ENCODE data around the gene SCN5A. TPM values are rescaled to one million over a fixed set of nuclear protein-coding genes. Genes with fewer than 3 reads are reported as not detected.

SCN5A gene
- total RNA-seq, 2 donors from 2014 or later, result 0.05 TPM; not detected in 1

DNA sequence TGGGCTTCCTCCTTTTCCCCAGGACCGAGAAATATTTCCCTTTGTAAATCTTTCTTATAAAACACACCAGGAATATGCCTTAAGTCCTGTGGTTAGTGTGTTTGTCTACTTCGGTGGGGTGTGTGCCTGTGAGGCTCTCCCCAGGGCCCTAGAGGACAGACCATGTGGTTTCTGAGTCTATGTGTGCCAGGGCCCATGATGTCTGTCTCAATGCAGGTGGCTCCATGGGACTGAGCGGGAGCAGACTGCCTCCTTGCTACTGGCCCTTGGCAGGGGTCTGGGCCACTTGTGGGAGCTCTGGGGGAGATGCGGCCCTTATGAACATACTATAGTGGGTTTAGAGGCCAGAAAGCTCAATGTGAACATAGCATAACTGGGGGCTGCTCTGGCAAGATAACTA, 37.6 kb downstream of the SCN5A start:
- Mint-ChIP-seq H3K4me3 (no peak overlapping the region), H3K36me3 (ENCODE audit: low read depth) (no peaks in the 10 kb centered on the region), H3K4me1 (peaks cover 2% of the 10 kb centered on the region), H3K27ac (no peak overlapping the region), H3K27me3 (peaks cover 37% of the 10 kb centered on the region)
- ATAC-seq (no peak), DNase-seq (no peak)
- no peaks in the 10 kb centered on the region for H3K9me3 ChIP-seq (ENCODE audit: control insufficient read depth, low read length, poor library complexity, severe bottlenecking)

DNA sequence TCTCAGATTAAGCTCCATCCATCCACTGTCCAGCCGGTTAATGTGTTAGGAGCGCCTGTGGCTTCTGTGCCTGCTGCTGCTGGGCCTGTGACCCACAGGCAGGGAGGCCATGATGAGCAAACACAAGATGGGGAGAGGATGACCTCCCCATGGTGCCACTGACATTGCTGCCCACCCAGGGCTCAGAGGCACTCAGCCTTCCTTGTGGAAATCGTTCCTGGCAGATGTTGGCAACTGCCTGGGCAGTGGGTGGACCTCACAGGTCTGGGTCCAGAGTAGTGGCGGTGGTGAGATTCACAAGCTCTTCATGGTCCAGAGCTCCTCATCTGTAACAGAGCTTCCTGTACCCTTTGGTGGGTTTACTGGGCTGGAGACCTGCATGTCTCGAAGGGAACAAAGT, 38.6 kb downstream of the SCN5A start:
- Mint-ChIP-seq H3K4me1 (peaks cover 2% of the 10 kb centered on the region), H3K36me3 (ENCODE audit: low read depth) (no peaks in the 10 kb centered on the region), H3K27me3 (peaks cover 33% of the 10 kb centered on the region), H3K27ac (no peak overlapping the region), H3K4me3 (no peak overlapping the region)
- ATAC-seq, result no peak
- no peak for DNase-seq
- no peaks in the 10 kb centered on the region for H3K9me3 ChIP-seq (ENCODE audit: control insufficient read depth, low read length, poor library complexity, severe bottlenecking)

DNA sequence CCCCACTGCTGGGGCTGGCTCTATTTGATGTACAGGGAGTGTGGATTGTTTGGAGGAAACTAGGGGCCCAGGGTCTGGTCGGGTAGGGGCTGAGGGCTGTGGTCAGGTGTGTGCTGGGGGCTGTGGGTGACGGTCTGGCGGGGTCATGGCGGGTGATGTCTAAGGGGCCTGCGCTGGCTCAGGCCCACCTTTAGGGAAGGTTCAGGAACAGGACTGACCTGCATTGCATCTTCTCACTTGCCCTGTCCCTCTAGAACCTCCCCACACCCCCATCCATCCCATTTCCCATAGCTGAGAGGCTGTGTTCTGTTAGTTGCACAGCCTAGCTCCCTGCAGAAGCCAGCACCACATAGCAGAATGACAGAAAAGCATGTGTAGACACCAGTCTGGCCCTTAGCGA, 39.1 kb downstream of the SCN5A start:
- Mint-ChIP-seq H3K36me3 (ENCODE audit: low read depth) (no peaks in the 10 kb centered on the region), H3K4me1 (peaks cover 2% of the 10 kb centered on the region), H3K4me3 (no peak overlapping the region), H3K27ac (no peak overlapping the region), H3K27me3 (peaks cover 29% of the 10 kb centered on the region)
- ATAC-seq, result no peak
- no peak for DNase-seq
- H3K9me3 ChIP-seq (ENCODE audit: control insufficient read depth, low read length, poor library complexity, severe bottlenecking), result no peaks in the 10 kb centered on the region

DNA sequence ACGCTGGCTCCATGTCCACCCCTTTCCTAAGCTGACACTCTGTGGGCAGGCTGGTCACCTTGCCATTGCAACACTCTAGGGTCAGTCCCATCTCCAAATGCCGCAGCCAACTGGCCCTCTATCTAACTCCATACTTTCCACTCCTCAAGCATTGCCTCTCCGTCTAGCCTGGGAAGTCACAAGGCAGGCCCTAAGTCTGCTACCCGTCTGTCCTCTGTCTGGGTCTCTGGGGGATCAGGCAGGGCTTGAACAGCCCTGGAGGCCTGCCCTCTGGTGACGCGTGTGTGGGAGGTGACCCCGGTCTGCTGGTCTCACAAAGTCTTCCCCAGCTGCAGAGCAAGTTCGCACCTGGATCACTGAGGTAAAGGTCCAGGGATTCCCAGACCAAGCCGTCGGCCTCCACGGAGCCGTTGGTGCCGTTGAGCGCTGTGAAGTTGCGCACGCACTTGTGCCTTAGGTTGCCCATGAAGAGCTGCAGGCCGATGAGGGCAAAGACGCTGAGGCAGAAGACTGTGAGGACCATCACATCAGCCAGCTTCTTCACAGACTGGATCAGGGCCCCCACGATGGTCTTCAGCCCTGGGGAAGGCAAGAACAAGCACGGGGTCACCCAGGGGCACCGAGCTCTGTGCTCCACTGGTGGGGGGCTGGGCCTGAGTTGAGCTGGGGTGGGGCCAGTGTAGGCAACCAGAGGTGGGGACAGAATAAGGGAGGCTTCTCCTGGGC, 39.9 kb downstream of the SCN5A start:
- no peaks in the 10 kb centered on the region for H3K36me3 Mint-ChIP-seq (ENCODE audit: low read depth)
- no peak overlapping the region for H3K27ac Mint-ChIP-seq
- DNase-seq (no peak), ATAC-seq (no peak)
- no peaks in the 10 kb centered on the region for H3K9me3 ChIP-seq (ENCODE audit: control insufficient read depth, low read length, poor library complexity, severe bottlenecking)
- H3K4me3 Mint-ChIP-seq, result no peak overlapping the region
- H3K4me1 Mint-ChIP-seq, result peaks cover 2% of the 10 kb centered on the region
- peaks cover 38% of the 10 kb centered on the region for H3K27me3 Mint-ChIP-seq

DNA sequence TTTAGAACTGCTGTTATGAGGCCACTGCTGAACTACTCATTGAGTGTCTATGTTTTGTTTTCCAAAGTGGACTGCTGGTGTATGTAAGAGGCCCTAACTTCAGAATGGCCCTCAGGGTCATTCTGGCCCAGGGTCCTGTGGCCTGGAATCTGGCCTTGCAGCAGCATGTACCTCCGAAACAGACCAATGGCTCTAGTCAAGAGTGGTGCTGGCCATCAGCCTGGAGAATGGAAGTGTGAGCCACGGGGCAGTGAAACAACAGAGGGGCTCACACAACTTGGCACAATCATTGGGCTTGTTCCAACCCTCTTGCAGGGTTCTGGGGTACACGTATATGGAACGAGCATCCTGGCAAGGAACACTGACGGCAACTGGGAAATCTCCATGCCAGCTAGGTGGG, 40.5 kb downstream of the SCN5A start:
- Mint-ChIP-seq H3K4me1 (peaks cover 2% of the 10 kb centered on the region), H3K27ac (no peak overlapping the region), H3K36me3 (ENCODE audit: low read depth) (no peaks in the 10 kb centered on the region), H3K4me3 (no peak overlapping the region), H3K27me3 (peaks cover 38% of the 10 kb centered on the region)
- DNase-seq, result no peak
- ATAC-seq, result no peak
- H3K9me3 ChIP-seq (ENCODE audit: control insufficient read depth, low read length, poor library complexity, severe bottlenecking), result no peaks in the 10 kb centered on the region

DNA sequence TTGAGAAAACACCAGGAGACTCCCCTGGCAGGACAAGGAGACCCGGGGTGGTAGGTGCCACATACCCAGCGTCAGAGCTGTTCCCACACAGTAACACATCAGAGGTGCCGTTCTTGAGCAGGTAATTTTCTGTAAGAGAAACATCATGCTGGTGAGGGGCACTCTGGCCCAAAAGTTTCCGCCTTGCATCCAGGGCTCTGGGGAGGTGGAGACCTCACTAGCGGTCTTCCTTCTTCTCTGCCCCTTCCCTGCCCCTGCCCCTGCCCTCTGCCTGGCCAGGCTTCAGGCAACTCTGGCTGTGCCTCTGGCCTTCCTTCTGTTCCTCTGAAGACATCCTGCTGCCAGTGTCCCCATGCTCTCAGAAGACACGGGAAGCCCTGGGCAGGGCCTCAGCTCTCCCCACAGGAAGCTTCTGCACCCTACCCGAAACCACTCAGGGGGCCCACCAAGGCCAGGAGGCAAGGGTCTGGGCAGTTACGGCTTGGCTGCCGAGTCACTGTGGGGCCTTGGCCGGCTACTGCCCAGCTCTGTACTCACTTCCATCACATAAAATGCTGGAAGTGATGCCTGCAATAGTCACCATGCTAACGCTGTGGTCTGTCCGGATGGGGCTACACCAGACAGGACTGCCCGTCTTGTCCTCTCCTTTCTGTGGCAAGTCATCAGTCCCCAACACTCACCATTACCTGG, 41.3 kb downstream of the SCN5A start:
- Mint-ChIP-seq H3K27me3 (peaks cover 38% of the 10 kb centered on the region), H3K4me3 (no peak overlapping the region), H3K36me3 (ENCODE audit: low read depth) (no peaks in the 10 kb centered on the region), H3K4me1 (peaks cover 2% of the 10 kb centered on the region), H3K27ac (no peak overlapping the region)
- ATAC-seq (no peak), DNase-seq (no peak)
- H3K9me3 ChIP-seq (ENCODE audit: control insufficient read depth, low read length, poor library complexity, severe bottlenecking), result no peaks in the 10 kb centered on the region

DNA sequence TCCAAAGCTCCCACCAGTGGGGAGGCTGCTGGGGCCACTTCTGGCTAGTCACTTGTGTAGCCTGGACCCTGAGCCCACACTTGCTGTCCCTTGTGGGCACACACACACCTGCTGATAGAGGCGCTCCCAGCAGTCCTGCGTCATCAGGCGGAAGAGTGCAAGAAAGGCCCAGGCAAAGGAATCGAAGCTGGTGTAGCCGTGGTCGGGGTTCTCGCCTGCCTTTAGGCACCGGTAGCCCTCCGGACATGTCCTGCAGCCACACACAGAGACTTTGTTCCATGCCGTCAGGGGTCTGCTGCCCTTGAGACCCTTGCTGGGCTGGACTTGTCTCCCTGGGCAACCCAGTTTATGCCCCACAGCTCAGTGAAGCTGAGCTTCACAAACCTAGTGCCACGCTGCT, 42.9 kb downstream of the SCN5A start:
- DNase-seq, result no peak
- Mint-ChIP-seq H3K27ac (no peak overlapping the region), H3K4me1 (peaks cover 4% of the 10 kb centered on the region), H3K36me3 (ENCODE audit: low read depth) (no peaks in the 10 kb centered on the region), H3K27me3 (peaks cover 38% of the 10 kb centered on the region), H3K4me3 (no peak overlapping the region)
- no peaks in the 10 kb centered on the region for H3K9me3 ChIP-seq (ENCODE audit: control insufficient read depth, low read length, poor library complexity, severe bottlenecking)
- no peak for ATAC-seq

DNA sequence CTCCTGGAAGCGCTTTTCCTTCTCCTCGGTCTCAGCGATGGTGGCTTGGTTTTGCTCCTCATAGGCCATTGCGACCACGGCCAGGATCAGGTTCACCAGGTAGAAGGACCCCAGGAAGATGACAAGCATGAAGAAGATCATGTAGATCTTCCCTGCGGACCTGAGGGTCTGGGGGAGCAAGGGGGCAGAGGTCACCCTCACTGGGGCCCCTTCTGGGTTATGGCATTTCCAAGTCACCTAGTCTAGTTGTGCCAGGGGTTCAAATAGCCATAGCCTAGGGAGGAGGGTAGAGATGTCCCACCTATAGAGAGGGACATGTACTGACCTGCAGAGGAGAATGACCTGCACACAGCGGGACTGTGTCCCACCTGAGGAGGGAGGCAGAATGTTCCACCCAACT, 43.5 kb downstream of the SCN5A start:
- Mint-ChIP-seq H3K27me3 (peaks cover 38% of the 10 kb centered on the region), H3K27ac (no peak overlapping the region), H3K36me3 (ENCODE audit: low read depth) (no peaks in the 10 kb centered on the region), H3K4me1 (peaks cover 4% of the 10 kb centered on the region), H3K4me3 (no peak overlapping the region)
- DNase-seq (no peak), ATAC-seq (no peak)
- no peaks in the 10 kb centered on the region for H3K9me3 ChIP-seq (ENCODE audit: control insufficient read depth, low read length, poor library complexity, severe bottlenecking)

DNA sequence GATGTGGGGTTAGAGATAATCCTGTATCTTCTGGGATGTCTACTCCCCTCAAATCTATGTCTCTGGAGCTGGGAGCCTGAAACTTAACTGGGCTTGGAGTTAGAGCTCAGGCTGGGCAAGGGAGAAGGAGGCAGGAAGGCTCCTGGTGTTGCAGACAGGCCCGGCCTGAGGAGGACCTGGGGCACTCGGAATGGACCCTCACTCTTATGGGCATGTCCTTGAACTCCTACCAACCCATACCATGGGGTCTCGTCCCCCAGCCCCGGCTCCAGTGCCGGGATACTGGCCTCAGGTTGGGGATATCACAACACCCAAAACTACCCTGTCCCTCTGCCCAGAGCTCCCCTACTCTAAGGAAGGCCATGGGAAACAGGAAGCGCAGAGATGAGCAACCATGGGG, 45.2 kb downstream of the SCN5A start:
- Mint-ChIP-seq H3K4me3 (no peak overlapping the region), H3K36me3 (ENCODE audit: low read depth) (no peaks in the 10 kb centered on the region), H3K27me3 (peaks cover 29% of the 10 kb centered on the region), H3K4me1 (peaks cover 4% of the 10 kb centered on the region), H3K27ac (no peak overlapping the region)
- DNase-seq (no peak), ATAC-seq (no peak)
- H3K9me3 ChIP-seq (ENCODE audit: control insufficient read depth, low read length, poor library complexity, severe bottlenecking), result no peaks in the 10 kb centered on the region

DNA sequence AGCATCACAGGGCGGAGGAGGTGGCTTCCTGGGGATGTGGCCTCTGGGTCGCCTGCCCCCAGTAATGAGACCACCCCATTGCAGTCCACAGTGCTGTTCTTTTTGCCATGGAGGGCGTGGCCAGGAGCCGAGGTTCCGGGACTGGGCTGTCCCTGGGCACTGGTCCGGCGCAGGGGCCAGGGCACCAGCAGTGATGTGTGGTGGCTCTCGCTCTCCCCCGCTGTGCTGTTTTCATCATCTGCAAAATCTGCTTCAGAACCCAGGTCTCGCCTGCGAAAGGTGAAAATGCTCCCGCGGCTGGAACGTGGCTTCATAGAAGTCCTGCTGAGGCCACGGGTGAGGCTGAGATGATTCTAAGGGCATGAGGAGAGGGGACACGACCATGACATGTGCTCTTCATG, 45.8 kb downstream of the SCN5A start:
- no peak for ATAC-seq
- H3K27me3 Mint-ChIP-seq, result peaks cover 30% of the 10 kb centered on the region
- no peaks in the 10 kb centered on the region for H3K9me3 ChIP-seq (ENCODE audit: control insufficient read depth, low read length, poor library complexity, severe bottlenecking)
- no peak for DNase-seq
- H3K27ac Mint-ChIP-seq, result no peak overlapping the region
- H3K36me3 Mint-ChIP-seq (ENCODE audit: low read depth), result no peaks in the 10 kb centered on the region
- no peak overlapping the region for H3K4me3 Mint-ChIP-seq
- peaks cover 4% of the 10 kb centered on the region for H3K4me1 Mint-ChIP-seq

DNA sequence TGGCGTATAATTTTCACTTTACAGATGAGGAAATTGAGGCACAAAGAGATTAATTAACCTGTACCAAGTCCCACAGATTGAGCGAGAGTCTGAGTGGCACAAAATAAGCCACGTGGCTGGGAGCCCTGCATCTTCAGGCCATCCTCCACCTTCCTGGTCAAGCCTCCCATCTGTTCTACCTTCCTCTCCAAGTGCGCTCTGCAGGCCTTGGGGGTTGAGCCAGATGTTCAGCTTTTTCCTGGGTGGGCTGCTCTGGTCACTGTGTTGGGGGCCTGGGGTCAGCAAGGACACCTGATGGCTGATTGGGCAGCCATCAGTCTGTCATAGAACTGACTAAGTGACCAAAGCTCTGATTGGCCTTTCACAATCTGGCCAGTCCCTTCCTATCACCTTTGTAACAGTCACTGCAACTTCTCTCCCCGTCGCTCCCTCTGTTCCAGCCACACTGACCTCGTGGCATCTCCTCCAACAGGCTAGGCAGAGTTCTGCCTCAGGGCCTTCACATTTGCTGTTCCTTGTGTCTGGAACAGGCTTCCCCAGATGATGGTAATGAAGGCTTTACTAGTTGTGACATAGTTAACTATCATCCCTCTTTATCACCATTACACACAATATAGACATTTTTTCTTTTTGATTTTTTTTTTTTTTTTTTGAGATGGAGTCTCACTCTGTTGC, 46.8 kb downstream of the SCN5A start:
- DNase-seq (no peak), ATAC-seq (no peak)
- H3K4me1 Mint-ChIP-seq, result peaks cover 4% of the 10 kb centered on the region
- no peak overlapping the region for H3K4me3 Mint-ChIP-seq
- H3K27me3 Mint-ChIP-seq, result peaks cover 30% of the 10 kb centered on the region
- H3K27ac Mint-ChIP-seq, result no peak overlapping the region
- H3K36me3 Mint-ChIP-seq (ENCODE audit: low read depth), result peaks cover 3% of the 10 kb centered on the region
- H3K9me3 ChIP-seq (ENCODE audit: control insufficient read depth, low read length, poor library complexity, severe bottlenecking), result no peaks in the 10 kb centered on the region

DNA sequence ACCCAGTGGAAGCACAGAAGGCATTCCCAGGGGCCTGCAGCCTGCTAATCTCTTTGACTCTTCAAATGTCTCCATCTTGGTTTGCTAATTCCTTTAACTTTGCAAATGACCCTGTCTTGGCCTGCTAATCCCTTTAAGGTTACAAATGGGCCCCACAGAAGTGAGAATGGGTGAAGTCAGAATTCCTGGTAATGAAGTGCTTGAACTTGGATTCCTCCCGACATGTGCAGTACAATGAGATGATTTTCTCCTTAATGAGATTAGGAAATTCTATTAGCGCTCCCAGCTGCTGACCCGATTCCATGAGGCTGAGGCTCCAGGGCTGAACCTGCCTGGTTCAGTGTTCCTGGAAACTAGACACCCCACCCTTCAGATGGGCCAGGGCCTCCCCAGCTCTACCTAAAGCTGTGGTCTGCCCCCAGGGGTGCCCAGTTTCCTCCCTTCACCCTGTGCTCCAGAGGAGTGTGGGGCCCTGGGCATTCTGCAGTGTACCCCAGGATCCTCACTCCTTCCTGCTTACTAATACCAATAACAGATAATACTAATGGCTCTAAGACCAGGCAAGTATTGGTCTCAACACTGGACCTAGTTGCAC, 47.4 kb downstream of the SCN5A start:
- H3K4me1 Mint-ChIP-seq, result peaks cover 4% of the 10 kb centered on the region
- peaks cover 5% of the 10 kb centered on the region for H3K36me3 Mint-ChIP-seq (ENCODE audit: low read depth)
- no peak for DNase-seq
- H3K27me3 Mint-ChIP-seq, result peaks cover 30% of the 10 kb centered on the region
- no peak for ATAC-seq
- no peaks in the 10 kb centered on the region for H3K9me3 ChIP-seq (ENCODE audit: control insufficient read depth, low read length, poor library complexity, severe bottlenecking)
- H3K4me3 Mint-ChIP-seq, result no peak overlapping the region
- no peak overlapping the region for H3K27ac Mint-ChIP-seq

DNA sequence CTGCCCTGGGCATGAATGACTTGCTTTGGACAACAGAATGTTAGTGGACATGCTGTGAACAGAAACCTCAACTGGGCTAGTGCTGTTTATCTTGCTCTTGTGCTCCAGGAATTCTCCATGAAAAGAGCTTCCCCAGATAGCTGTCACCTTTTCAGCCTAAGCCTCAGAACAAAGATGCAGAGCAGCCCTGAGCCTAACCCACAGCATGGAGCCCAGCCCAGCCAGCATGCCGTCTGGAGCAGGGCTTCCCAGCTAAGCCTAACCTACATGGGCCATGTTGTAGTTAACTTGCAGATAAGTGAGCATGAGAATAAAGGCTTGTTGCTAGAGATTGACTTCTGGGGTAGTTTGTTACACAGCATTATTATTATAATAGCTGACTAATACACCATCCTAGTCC, 48.9 kb downstream of the SCN5A start:
- H3K9me3 ChIP-seq (ENCODE audit: control insufficient read depth, low read length, poor library complexity, severe bottlenecking), result no peaks in the 10 kb centered on the region
- H3K4me3 Mint-ChIP-seq, result no peak overlapping the region
- H3K27ac Mint-ChIP-seq, result no peak overlapping the region
- ATAC-seq, result no peak
- peaks cover 37% of the 10 kb centered on the region for H3K27me3 Mint-ChIP-seq
- H3K4me1 Mint-ChIP-seq, result peaks cover 2% of the 10 kb centered on the region
- H3K36me3 Mint-ChIP-seq (ENCODE audit: low read depth), result peaks cover 6% of the 10 kb centered on the region
- DNase-seq, result no peak
